ENCODE results near the gene SNX6.

The SNX6 gene

GRCh38 chr14:34633742-34634141, 3.8 kb upstream of the SNX6 start:
- no peak for DNase-seq

- DNase-seq = no peak
These were observed 2.5 kb upstream of the SNX6 start for GRCh38 chr14:34632411-34632978.

- DNase-seq = no peak
These were observed 648 bp downstream of the SNX6 start for GRCh38 chr14:34629344-34629656.

- peak; percentile 6 for DNase-seq
These were observed 1.2 kb downstream of the SNX6 start for GRCh38 chr14:34628681-34629135.

GRCh38 chr14:34623506-34623905, 6.4 kb downstream of the SNX6 start:
- no peak for DNase-seq

- DNase-seq = no peak
These were observed 9.1 kb downstream of the SNX6 start for GRCh38 chr14:34620839-34621238.

GRCh38 chr14:34620115-34620514, 9.8 kb downstream of the SNX6 start:
- DNase-seq = no peak

- DNase-seq = no peak
These were observed 10.5 kb downstream of the SNX6 start for GRCh38 chr14:34619471-34619870.

GRCh38 chr14:34616360-34616759, 13.6 kb downstream of the SNX6 start:
- DNase-seq = no peak

- DNase-seq = no peak
These were observed 14.4 kb downstream of the SNX6 start for GRCh38 chr14:34615507-34615906.

- no peak for DNase-seq
These were observed 15.3 kb downstream of the SNX6 start for GRCh38 chr14:34614638-34615037.

GRCh38 chr14:34610101-34610500, 19.8 kb downstream of the SNX6 start:
- no peak for DNase-seq

- DNase-seq = no peak
These were observed 24.5 kb downstream of the SNX6 start for GRCh38 chr14:34605461-34605860.

GRCh38 chr14:34604995-34605394, 25.0 kb downstream of the SNX6 start:
- no peak for DNase-seq

- no peak for DNase-seq
These were observed 33.1 kb downstream of the SNX6 start for GRCh38 chr14:34596891-34597290.

- no peak for DNase-seq
These were observed 36.1 kb downstream of the SNX6 start for GRCh38 chr14:34593740-34594375.

GRCh38 chr14:34592623-34593022, 37.3 kb downstream of the SNX6 start:
- no peak for DNase-seq

- DNase-seq = no peak
These were observed 46.4 kb downstream of the SNX6 start for GRCh38 chr14:34583525-34583924.

- no peak for DNase-seq
These were observed 47.7 kb downstream of the SNX6 start for GRCh38 chr14:34582117-34582680.

GRCh38 chr14:34580381-34580780, 49.6 kb downstream of the SNX6 start:
- no peak for DNase-seq

GRCh38 chr14:34571771-34572170, 58.2 kb downstream of the SNX6 start:
- no peak for DNase-seq

- DNase-seq = no peak
These were observed 60.2 kb downstream of the SNX6 start for GRCh38 chr14:34569750-34570149.

GRCh38 chr14:34568803-34569202, 61.1 kb downstream of the SNX6 start:
- DNase-seq = no peak

GRCh38 chr14:34562776-34563150, 67.2 kb downstream of the SNX6 start:
- no peak for DNase-seq
